ENCODE results near the gene GMNN.
"Not testable (repeated sequence)": the region's sequence is repeated elsewhere in the genome, so short reads cannot be mapped to it uniquely, and the experiment has no call there.

The GMNN gene

DNA sequence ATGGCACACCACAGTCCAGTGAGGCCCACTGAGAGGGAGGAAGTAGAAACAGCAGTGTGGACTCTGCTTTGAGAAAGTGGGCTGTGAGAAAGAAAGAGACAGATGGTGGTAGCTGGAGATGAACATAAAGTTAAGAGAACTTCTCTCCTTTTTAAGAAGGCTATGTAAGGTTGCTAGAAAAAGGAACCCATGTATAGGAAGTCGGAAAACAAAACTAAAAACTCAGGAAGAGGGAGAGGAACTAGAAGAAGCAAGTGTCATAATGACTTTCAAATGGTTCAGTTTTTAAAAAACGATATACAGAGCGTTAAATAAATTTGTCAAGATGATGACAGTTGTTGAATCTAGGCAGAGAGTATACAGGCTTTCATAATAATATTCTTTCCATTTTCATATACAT lies 25.4 kb upstream of the GMNN start:
- H3K27ac ChIP-seq (ENCODE audit: low read length), result no peak overlapping the region
- H3K9ac ChIP-seq (ENCODE audit: low read length), result no peak overlapping the region
- no peaks in the 10 kb centered on the region for H3K27me3 ChIP-seq (ENCODE audit: control insufficient read depth, insufficient read depth, low read length)
- H3K36me3 ChIP-seq (ENCODE audit: control insufficient read depth, low read depth, low read length), result no peaks in the 10 kb centered on the region
- no peaks in the 10 kb centered on the region for H3K9me3 ChIP-seq (ENCODE audit: control insufficient read depth, low read depth, low read length)
- H3K4me1 ChIP-seq (ENCODE audit: control insufficient read depth, low read depth, low read length), result no peaks in the 10 kb centered on the region
- no peak overlapping the region for H3K4me3 ChIP-seq (ENCODE audit: low read length)

DNA sequence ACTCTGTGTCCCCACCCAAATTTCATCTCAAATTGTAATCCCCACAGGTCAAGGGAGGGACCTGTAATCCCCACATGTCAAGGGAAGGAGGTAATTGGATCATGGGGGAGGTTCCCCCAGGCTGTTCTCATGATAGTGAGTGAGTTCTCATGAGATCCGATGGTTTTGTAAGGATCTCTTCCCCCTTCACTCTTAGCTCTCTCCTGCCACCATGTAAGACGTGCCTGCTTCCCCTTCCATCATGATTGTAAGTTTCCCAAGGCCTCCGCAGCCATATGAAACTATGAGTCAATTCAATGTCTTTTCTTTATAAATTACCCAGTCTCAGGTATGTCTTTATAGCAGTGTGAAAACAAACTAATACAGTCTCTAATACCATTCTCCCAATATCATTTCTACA lies 23.9 kb upstream of the GMNN start:
- H3K36me3 ChIP-seq (ENCODE audit: control insufficient read depth, low read depth, low read length); H3K27me3 ChIP-seq (ENCODE audit: control insufficient read depth, insufficient read depth, low read length); H3K4me1 ChIP-seq (ENCODE audit: control insufficient read depth, low read depth, low read length); H3K9me3 ChIP-seq (ENCODE audit: control insufficient read depth, low read depth, low read length); H3K9ac ChIP-seq (ENCODE audit: low read length); H3K4me3 ChIP-seq (ENCODE audit: low read length); H3K27ac ChIP-seq (ENCODE audit: low read length): not testable (repeated sequence)

DNA sequence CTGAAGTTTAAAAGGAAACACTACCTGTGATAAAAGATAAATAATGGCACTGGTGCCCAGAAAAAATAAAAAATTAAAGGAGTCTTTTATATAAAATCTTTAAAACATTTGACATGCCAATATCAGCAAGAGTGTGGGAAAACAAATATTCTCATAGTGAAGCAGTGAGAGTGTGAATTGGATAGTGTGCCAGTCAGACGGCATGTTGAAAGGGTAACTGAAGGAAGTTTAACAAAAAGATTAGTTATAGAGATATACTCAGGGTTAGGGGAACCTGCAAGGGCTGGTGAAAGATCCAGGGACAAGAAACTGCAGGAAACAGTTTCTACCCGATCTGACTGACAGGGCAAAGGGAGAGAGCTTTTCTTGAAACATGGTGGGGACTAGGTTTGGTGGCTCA lies 22.2 kb upstream of the GMNN start:
- no peaks in the 10 kb centered on the region for H3K4me1 ChIP-seq (ENCODE audit: control insufficient read depth, low read depth, low read length)
- no peaks in the 10 kb centered on the region for H3K27me3 ChIP-seq (ENCODE audit: control insufficient read depth, insufficient read depth, low read length)
- H3K9ac ChIP-seq (ENCODE audit: low read length), result no peak overlapping the region
- H3K4me3 ChIP-seq (ENCODE audit: low read length), result no peak overlapping the region
- no peaks in the 10 kb centered on the region for H3K9me3 ChIP-seq (ENCODE audit: control insufficient read depth, low read depth, low read length)
- H3K27ac ChIP-seq (ENCODE audit: low read length), result no peak overlapping the region
- no peaks in the 10 kb centered on the region for H3K36me3 ChIP-seq (ENCODE audit: control insufficient read depth, low read depth, low read length)

DNA sequence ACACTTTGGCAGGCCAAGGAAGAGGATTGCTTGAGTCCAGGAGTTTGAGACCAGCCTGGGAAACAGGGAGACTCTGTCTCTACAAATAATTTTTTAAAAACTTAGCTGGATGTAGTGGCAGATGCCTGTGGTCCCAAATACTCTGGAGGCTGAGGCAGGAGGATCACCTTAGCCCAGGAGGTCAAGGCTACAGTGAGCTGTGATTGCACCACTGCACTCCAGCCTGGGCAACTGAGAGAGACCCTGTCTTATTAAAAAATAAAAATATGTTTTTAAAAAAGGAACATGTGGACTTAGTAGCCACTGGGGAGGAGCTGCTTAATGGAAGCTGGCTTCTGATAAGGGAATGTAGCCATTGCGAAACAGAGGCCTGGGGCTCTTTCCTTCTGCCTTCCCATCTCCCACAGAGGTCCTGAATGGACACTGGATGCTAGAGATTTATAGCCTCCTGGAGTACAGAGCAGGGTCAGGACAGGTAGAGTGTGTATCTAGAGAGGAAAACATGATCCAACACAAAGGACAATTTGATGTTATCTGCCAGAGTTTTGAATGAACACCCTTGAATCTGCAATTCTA lies 21.7 kb upstream of the GMNN start:
- no peaks in the 10 kb centered on the region for H3K36me3 ChIP-seq (ENCODE audit: control insufficient read depth, low read depth, low read length)
- no peaks in the 10 kb centered on the region for H3K27me3 ChIP-seq (ENCODE audit: control insufficient read depth, insufficient read depth, low read length)
- H3K27ac ChIP-seq (ENCODE audit: low read length), result no peak overlapping the region
- no peaks in the 10 kb centered on the region for H3K4me1 ChIP-seq (ENCODE audit: control insufficient read depth, low read depth, low read length)
- no peak overlapping the region for H3K9ac ChIP-seq (ENCODE audit: low read length)
- no peak overlapping the region for H3K4me3 ChIP-seq (ENCODE audit: low read length)
- H3K9me3 ChIP-seq (ENCODE audit: control insufficient read depth, low read depth, low read length), result no peaks in the 10 kb centered on the region

DNA sequence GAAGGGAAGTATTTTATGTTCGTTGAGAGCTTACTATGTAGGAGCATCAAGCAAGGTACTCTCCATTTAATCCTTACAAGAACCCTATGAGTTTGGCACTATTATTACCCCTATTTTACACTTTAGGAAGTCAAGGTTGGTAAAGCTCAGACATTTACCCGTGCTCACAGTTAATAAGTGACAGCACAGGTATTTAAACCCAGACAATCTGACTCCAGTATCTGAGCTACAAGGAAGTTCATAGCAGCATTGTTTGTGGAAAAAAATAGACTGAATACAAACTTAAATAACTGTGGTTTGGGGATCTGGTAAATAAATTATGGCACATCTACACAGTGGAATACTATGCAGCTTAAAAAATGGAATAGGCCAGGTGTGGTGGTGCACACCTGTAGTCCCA lies 21.2 kb upstream of the GMNN start:
- Histone ChIP-seq H3K9ac (ENCODE audit: low read length) (no peak overlapping the region), H3K4me1 (ENCODE audit: control insufficient read depth, low read depth, low read length) (no peaks in the 10 kb centered on the region), H3K9me3 (ENCODE audit: control insufficient read depth, low read depth, low read length) (no peaks in the 10 kb centered on the region), H3K4me3 (ENCODE audit: low read length) (no peak overlapping the region), H3K27me3 (ENCODE audit: control insufficient read depth, insufficient read depth, low read length) (no peaks in the 10 kb centered on the region), H3K36me3 (ENCODE audit: control insufficient read depth, low read depth, low read length) (no peaks in the 10 kb centered on the region), H3K27ac (ENCODE audit: low read length) (no peak overlapping the region)

DNA sequence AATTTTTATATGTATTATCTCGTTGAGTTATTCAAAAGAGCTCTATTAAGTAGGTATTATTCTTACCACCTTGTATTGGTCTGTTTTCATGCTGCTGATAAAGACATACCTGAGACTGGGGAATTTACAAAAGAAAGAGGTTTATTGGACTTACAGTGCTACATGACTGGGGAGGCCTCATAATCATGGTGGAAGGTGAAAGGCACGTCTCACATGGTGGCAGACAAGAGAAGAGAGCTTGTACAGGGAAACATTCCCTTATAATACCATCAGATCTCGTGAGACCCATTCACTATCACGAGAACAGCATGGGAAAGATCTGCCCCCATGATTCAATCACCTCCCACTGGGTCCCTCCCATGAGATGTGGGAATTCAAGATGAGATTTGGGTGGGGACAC lies 20.4 kb upstream of the GMNN start:
- H3K4me3 ChIP-seq (ENCODE audit: low read length); H3K4me1 ChIP-seq (ENCODE audit: control insufficient read depth, low read depth, low read length); H3K9ac ChIP-seq (ENCODE audit: low read length); H3K9me3 ChIP-seq (ENCODE audit: control insufficient read depth, low read depth, low read length); H3K27ac ChIP-seq (ENCODE audit: low read length); H3K27me3 ChIP-seq (ENCODE audit: control insufficient read depth, insufficient read depth, low read length); H3K36me3 ChIP-seq (ENCODE audit: control insufficient read depth, low read depth, low read length): not testable (repeated sequence)

DNA sequence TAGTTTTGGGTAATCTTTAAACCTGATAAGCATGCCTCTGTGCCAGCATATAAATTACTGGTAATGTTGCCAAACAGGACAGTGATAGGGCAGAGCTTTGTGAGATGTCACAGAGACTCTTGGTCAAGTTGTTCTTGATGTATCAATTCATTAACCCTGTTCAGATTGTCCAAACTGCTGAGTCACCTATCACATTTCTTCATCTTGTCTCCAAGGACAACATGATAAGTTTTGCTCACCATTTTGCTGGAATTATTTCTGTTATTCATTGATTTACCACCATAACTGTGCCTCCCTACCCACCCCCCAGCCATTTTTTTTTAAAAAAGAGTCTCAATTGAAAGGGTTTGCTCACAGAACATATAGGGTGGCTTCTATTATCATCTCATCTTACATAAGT lies 19.5 kb upstream of the GMNN start:
- Histone ChIP-seq H3K4me3 (ENCODE audit: low read length) (no peak overlapping the region), H3K27me3 (ENCODE audit: control insufficient read depth, insufficient read depth, low read length) (no peaks in the 10 kb centered on the region), H3K9me3 (ENCODE audit: control insufficient read depth, low read depth, low read length) (no peaks in the 10 kb centered on the region), H3K27ac (ENCODE audit: low read length) (no peak overlapping the region), H3K36me3 (ENCODE audit: control insufficient read depth, low read depth, low read length) (no peaks in the 10 kb centered on the region), H3K4me1 (ENCODE audit: control insufficient read depth, low read depth, low read length) (no peaks in the 10 kb centered on the region), H3K9ac (ENCODE audit: low read length) (no peak overlapping the region)

DNA sequence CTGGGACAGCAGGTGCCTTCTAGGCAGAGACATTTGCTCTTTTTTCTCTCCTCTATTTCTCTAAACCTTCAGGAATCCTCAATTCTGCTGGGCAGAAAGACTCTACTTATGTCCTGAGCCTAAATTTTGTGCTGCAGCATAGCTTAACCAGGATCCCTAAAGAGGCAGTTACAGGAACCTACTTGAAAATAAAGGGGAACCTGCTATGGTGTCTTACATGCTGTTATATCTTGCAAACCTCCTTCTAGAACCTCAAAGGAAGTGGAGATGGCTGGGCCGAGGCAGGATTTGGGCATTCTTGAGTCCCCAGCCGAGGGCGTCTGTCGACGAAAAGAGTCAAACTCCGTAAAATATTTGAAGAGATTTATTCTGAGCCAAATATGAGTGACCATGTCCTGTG lies 17.1 kb upstream of the GMNN start:
- H3K9ac ChIP-seq (ENCODE audit: low read length), result no peak overlapping the region
- no peaks in the 10 kb centered on the region for H3K27me3 ChIP-seq (ENCODE audit: control insufficient read depth, insufficient read depth, low read length)
- H3K36me3 ChIP-seq (ENCODE audit: control insufficient read depth, low read depth, low read length), result no peaks in the 10 kb centered on the region
- no peak overlapping the region for H3K4me3 ChIP-seq (ENCODE audit: low read length)
- H3K9me3 ChIP-seq (ENCODE audit: control insufficient read depth, low read depth, low read length), result no peaks in the 10 kb centered on the region
- no peaks in the 10 kb centered on the region for H3K4me1 ChIP-seq (ENCODE audit: control insufficient read depth, low read depth, low read length)
- H3K27ac ChIP-seq (ENCODE audit: low read length), result no peak overlapping the region

DNA sequence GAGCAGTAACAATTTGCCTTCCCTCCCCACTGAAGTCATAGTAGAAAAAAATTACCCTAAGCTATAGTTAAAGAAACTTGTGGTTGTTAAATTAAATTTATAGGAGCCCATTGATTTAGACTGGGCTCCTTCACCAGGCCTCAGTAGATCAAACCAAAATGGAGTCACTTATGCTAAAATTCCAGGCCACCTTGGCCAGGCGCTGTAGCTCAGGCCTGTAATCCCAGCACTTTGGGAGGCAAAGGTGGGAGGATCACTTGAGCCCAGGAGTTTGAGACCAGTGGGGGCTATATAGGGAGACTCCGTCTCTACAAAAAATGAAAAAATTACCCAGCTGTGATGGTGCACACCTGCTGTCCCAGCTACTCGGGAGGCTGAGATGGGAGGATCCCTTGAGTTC lies 15.0 kb upstream of the GMNN start:
- H3K36me3 ChIP-seq (ENCODE audit: control insufficient read depth, low read depth, low read length), result no peaks in the 10 kb centered on the region
- H3K27me3 ChIP-seq (ENCODE audit: control insufficient read depth, insufficient read depth, low read length), result no peaks in the 10 kb centered on the region
- no peak overlapping the region for H3K4me3 ChIP-seq (ENCODE audit: low read length)
- H3K9ac ChIP-seq (ENCODE audit: low read length), result no peak overlapping the region
- H3K27ac ChIP-seq (ENCODE audit: low read length), result no peak overlapping the region
- no peaks in the 10 kb centered on the region for H3K4me1 ChIP-seq (ENCODE audit: control insufficient read depth, low read depth, low read length)
- no peaks in the 10 kb centered on the region for H3K9me3 ChIP-seq (ENCODE audit: control insufficient read depth, low read depth, low read length)

DNA sequence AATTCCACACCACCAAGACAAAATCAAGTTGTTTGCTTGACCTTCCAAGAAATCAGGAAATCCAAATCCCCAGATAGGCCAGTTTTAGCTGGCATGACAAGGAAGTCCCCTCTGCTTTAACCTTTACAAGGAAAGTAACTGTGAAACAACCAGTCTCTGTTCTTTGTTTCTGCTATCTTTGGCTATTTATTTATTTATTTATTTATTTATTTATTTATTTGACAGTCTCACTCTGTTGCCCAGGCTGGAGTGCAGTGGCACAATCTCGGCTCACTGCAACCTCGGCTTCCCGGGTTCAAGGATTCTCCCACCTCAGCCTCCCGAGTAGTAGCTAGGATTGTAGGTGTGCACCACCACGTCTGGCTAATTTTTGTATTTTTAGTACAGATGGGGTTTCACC lies 14.5 kb upstream of the GMNN start:
- Histone ChIP-seq H3K36me3 (ENCODE audit: control insufficient read depth, low read depth, low read length) (no peaks in the 10 kb centered on the region), H3K27me3 (ENCODE audit: control insufficient read depth, insufficient read depth, low read length) (no peaks in the 10 kb centered on the region), H3K9me3 (ENCODE audit: control insufficient read depth, low read depth, low read length) (no peaks in the 10 kb centered on the region), H3K4me1 (ENCODE audit: control insufficient read depth, low read depth, low read length) (no peaks in the 10 kb centered on the region), H3K4me3 (ENCODE audit: low read length) (no peak overlapping the region), H3K9ac (ENCODE audit: low read length) (no peak overlapping the region), H3K27ac (ENCODE audit: low read length) (no peak overlapping the region)

DNA sequence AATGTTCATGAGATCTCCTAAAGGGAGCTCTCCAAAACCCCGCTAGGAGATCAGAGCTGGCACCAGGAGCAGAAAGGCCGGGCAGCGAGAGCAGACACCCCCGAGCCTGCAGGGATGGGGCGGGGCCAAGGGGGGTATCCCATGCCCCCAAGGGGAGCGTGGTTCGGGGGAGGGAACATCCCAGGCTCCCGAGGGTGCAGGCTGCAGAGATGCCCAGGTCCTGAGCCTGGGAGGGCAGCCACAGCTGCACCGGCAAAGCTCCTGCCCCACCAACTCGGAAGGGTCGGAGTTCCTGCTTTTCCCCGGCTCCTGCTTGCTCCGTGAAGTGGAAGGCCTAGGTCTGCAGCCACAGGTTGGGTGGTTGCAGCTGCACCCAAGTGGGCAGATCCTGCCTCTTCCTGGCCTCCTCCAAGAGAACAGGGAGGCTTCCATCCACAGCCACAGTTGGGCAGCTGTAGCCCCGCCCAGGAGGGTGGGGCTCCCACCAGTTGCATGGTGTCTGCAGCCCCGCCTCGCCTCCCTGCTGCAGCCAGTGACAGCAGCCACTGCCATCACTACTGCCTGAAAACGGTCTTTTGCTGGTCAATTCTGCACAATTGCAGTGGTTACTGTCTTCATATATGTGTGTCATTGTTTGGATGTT lies 13.4 kb upstream of the GMNN start:
- Histone ChIP-seq H3K36me3 (ENCODE audit: control insufficient read depth, low read depth, low read length) (no peaks in the 10 kb centered on the region), H3K27ac (ENCODE audit: low read length) (no peak overlapping the region), H3K4me1 (ENCODE audit: control insufficient read depth, low read depth, low read length) (no peaks in the 10 kb centered on the region), H3K4me3 (ENCODE audit: low read length) (no peak overlapping the region), H3K27me3 (ENCODE audit: control insufficient read depth, insufficient read depth, low read length) (no peaks in the 10 kb centered on the region), H3K9ac (ENCODE audit: low read length) (no peak overlapping the region), H3K9me3 (ENCODE audit: control insufficient read depth, low read depth, low read length) (no peaks in the 10 kb centered on the region)

DNA sequence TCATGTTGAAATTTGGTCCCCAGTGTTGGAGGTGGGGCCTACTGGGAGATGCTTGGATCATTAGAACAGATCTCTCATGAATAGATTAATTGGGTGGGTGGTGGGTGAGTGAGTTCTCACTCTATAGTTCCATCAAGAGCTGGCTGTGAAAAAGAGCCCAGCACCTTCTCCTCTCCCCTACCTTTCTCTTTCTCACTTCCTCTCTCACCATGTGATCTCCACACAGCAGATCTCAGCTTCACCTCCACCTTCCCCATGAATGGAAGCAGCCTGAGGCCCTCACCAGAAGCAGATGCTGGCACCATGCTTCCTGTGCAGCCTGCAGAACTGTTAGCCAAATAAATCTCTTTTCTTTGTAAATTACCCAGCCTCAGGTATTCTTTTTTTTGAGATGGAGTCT lies 12.9 kb upstream of the GMNN start:
- Histone ChIP-seq H3K36me3 (ENCODE audit: control insufficient read depth, low read depth, low read length) (no peaks in the 10 kb centered on the region), H3K4me3 (ENCODE audit: low read length) (no peak overlapping the region), H3K9me3 (ENCODE audit: control insufficient read depth, low read depth, low read length) (no peaks in the 10 kb centered on the region), H3K9ac (ENCODE audit: low read length) (no peak overlapping the region), H3K27me3 (ENCODE audit: control insufficient read depth, insufficient read depth, low read length) (no peaks in the 10 kb centered on the region), H3K4me1 (ENCODE audit: control insufficient read depth, low read depth, low read length) (no peaks in the 10 kb centered on the region), H3K27ac (ENCODE audit: low read length) (no peak overlapping the region)

Data from iPS-18a (cell line).